ENCODE measurements around the gene TMEM151B. TPM values are rescaled to one million over a fixed set of nuclear protein-coding genes. Genes with fewer than 3 reads are reported as not detected.

Gene TMEM151B
- total RNA-seq, 4 donors from 2014 or later: 0.14 to 3.8 (median 1.7) TPM

DNA sequence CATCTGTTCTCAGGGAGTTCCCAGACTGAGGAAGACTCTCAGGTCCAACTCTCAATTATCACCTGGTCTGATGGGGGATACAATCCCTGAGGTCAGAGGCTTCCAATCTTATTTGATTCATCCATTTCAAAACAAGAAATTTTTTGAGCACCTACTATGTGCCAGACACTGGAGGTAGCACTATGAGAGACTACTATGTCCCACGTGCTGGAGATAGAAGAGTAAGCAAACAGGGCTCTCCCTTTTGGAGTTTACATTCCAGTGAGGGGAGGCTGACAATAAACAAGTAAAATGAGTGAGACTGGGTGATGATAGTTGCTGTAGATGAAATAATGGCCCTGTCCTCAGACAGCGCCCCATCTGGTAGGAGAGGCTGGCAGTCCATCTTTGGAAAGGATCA, 16.5 kb downstream of the TMEM151B start:
- Histone ChIP-seq H3K27ac (no peak overlapping the region), H3K36me3 (no peaks in the 10 kb centered on the region), H3K9me3 (no peaks in the 10 kb centered on the region), H3K27me3 (peaks cover 54% of the 10 kb centered on the region), H3K4me3 (no peak overlapping the region), H3K4me1 (no peaks in the 10 kb centered on the region)
- no peak for DNase-seq
- intact Hi-C loops (cut with DNase I; ENCODE audit: low total_unique reads): no loop called here
- in situ Hi-C loops (cut with MboI; ENCODE audit: low pct_ligation_motif_present in 1 of 4, low pct_unique_long_range_greater_than_20kb in 1 of 4, low sequenced_read_pairs in 3 of 4): no loop called here
- WGBS, 2 donors (ENCODE audit: low coverage in 1 of 2): 50 to 59% methylated on average over 2 of the region's 2 CpGs
- TF ChIP-seq EP300 (IDR thresholded peaks at IDR 0.05; ENCODE audit: low read depth) (no peak), POLR2A (IDR thresholded peaks at IDR 0.05) (no peak), POLR2AphosphoS5 (IDR thresholded peaks at IDR 0.05) (no peak)
- TF ChIP-seq, protein P1, sequence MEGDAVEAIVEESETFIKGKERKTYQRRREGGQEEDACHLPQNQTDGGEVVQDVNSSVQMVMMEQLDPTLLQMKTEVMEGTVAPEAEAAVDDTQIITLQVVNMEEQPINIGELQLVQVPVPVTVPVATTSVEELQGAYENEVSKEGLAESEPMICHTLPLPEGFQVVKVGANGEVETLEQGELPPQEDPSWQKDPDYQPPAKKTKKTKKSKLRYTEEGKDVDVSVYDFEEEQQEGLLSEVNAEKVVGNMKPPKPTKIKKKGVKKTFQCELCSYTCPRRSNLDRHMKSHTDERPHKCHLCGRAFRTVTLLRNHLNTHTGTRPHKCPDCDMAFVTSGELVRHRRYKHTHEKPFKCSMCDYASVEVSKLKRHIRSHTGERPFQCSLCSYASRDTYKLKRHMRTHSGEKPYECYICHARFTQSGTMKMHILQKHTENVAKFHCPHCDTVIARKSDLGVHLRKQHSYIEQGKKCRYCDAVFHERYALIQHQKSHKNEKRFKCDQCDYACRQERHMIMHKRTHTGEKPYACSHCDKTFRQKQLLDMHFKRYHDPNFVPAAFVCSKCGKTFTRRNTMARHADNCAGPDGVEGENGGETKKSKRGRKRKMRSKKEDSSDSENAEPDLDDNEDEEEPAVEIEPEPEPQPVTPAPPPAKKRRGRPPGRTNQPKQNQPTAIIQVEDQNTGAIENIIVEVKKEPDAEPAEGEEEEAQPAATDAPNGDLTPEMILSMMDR (IDR thresholded peaks at IDR 0.05): no peak

DNA sequence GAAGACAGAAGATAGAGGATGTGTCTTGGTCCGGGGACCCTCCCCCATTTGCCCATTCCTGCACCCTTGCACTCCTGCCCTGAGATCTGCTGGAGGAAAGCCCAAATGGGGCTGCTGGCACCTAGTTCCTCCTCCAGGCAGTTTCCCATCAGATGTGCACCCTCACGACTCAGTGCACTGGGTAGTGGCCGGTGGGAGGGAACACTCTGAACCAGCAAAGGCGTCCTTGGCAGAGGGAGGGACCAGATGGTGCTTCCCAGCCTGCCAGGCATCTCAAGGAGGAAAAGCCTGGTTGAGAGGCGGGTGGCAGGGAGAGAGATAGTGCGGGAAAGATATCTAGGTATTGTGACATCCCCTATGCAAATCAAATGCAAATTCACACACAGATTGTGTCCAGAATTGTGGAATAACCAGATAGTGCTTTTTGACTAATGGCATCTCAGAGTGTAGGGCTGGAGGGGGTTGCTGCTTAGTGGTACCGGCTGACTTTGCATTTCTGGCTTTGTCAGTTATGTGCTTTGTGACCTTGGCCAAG, 19.5 kb downstream of the TMEM151B start:
- H3K27me3 ChIP-seq: peaks cover 84% of the 10 kb centered on the region
- WGBS, 2 donors (ENCODE audit: low coverage in 1 of 2): 45 to 58% methylated on average over 4 to 7 of the region's 7 CpGs
- intact Hi-C loops (cut with DNase I; ENCODE audit: low total_unique reads): loop anchor here (5.0 kb wide), 1 partner anchor 1217 kb away; no protein-coding TSS in a partner anchor
- no peaks in the 10 kb centered on the region for H3K4me1 ChIP-seq
- DNase-seq: no peak
- no peak overlapping the region for H3K4me3 ChIP-seq
- TF ChIP-seq, protein P1 (IDR thresholded peaks at IDR 0.05): no peak
- TF ChIP-seq POLR2AphosphoS5 (IDR thresholded peaks at IDR 0.05) (no peak), POLR2A (IDR thresholded peaks at IDR 0.05) (no peak), EP300 (IDR thresholded peaks at IDR 0.05; ENCODE audit: low read depth) (no peak)
- H3K36me3 ChIP-seq: no peaks in the 10 kb centered on the region
- H3K27ac ChIP-seq: no peak overlapping the region
- no peaks in the 10 kb centered on the region for H3K9me3 ChIP-seq
- in situ Hi-C loops (cut with MboI; ENCODE audit: low pct_ligation_motif_present in 1 of 4, low pct_unique_long_range_greater_than_20kb in 1 of 4, low sequenced_read_pairs in 3 of 4): no loop called here

DNA sequence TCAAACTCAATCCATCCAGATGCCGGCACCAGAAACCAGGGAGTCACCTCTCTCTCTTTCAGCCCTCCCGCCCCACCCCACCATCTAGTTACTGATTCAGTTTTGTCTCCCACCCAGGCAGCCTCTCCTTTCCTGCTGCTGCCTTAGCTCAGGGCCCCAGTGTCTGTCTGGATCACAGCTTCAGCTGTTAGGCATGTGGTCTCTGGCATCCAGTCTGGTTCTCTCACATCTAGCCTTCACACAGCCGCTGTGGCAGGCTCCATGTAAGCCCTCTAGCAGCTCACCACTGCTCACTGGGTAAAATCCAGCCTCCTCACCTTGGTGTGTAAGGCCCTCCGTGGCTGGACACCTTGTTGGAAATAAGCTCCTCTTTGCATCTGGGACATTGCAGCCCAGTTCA, 21.6 kb downstream of the TMEM151B start:
- Histone ChIP-seq H3K27ac (no peak overlapping the region), H3K27me3 (peaks cover 96% of the 10 kb centered on the region), H3K4me3 (no peak overlapping the region), H3K9me3 (no peaks in the 10 kb centered on the region), H3K36me3 (no peaks in the 10 kb centered on the region), H3K4me1 (peaks cover 0 to 2% (median under 1%) of the 10 kb centered on the region in 4 donors)
- in situ Hi-C loops (cut with MboI; ENCODE audit: low pct_ligation_motif_present in 1 of 4, low pct_unique_long_range_greater_than_20kb in 1 of 4, low sequenced_read_pairs in 3 of 4): no loop called here
- intact Hi-C loops (cut with DNase I; ENCODE audit: low total_unique reads): loop anchor here (5.0 kb wide), 1 partner anchor 1220 kb away; no protein-coding TSS in a partner anchor
- 68% methylated on average over 4 of the region's 4 CpGs; no CpG with 5 or more reads in 1 of the 2 donors for WGBS, 2 donors (ENCODE audit: low coverage in 1 of 2)
- no peak for TF ChIP-seq POLR2A (IDR thresholded peaks at IDR 0.05)
- TF ChIP-seq EP300 (IDR thresholded peaks at IDR 0.05; ENCODE audit: low read depth): no peak
- TF ChIP-seq POLR2AphosphoS5 (IDR thresholded peaks at IDR 0.05): no peak
- TF ChIP-seq, protein P1 (IDR thresholded peaks at IDR 0.05): no peak
- DNase-seq: no peak

DNA sequence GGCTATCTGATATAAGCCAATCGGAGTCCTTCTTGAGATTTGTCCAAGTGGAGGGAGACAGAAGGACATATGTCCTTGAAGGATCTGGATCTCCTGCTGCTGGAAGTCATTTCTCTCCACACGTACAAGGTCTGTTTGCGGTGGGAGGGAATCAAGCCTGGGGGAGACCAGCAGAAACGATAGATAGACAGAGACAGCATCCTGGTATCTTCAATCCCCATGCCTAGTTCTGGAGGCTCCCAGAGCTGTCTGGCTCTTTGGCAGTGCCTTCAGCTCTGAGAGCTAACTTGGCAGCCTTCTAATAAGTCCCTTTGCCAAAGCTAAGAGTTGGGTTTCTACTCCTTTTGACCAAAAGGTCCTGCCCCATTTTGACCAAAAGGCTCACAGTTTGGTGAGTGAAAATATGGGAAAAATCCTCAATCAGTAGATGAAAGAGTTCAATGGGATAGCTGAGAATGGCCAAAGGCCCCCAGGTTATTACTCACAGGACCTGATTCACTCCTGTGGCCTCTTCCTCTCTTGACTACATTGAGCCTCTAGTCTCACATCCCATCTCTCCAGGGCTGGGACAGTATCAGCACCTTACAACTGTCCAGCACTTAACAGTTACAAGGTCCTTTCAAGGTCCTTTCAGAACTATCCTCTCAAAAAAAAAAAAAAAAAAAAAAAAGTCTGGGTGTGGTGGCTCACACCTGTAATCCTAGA, 22.6 kb downstream of the TMEM151B start:
- Histone ChIP-seq H3K4me1 (peaks cover 6 to 12% (median 10%) of the 10 kb centered on the region in 4 donors), H3K36me3 (no peaks in the 10 kb centered on the region), H3K27ac (no peak overlapping the region), H3K27me3 (peaks cover 96% of the 10 kb centered on the region), H3K4me3 (no peak overlapping the region), H3K9me3 (no peaks in the 10 kb centered on the region)
- in situ Hi-C loops (cut with MboI; ENCODE audit: low pct_ligation_motif_present in 1 of 4, low pct_unique_long_range_greater_than_20kb in 1 of 4, low sequenced_read_pairs in 3 of 4) (no loop called here), intact Hi-C loops (cut with DNase I; ENCODE audit: low total_unique reads) (loop anchor here (5.0 kb wide), 1 partner anchor 1221 kb away; no protein-coding TSS in a partner anchor)
- 80 to 83% methylated on average over 1 to 4 of the region's 4 CpGs for WGBS, 2 donors (ENCODE audit: low coverage in 1 of 2)
- no peak for DNase-seq
- TF ChIP-seq POLR2A (IDR thresholded peaks at IDR 0.05) (no peak), POLR2AphosphoS5 (IDR thresholded peaks at IDR 0.05) (no peak), EP300 (IDR thresholded peaks at IDR 0.05; ENCODE audit: low read depth) (no peak)
- TF ChIP-seq, protein P1 (IDR thresholded peaks at IDR 0.05): no peak

Measured in transverse colon (tissue), 4 donors.